CD4-positive, alpha-beta T cell (primary cell): ENCODE data around the gene AIDA. TPM values are rescaled to one million over a fixed set of nuclear protein-coding genes. Genes with fewer than 3 reads are reported as not detected.

Experiments used
- ATAC-seq: fragments of 200-7000 bp; cut with Tn5 transposase; one replicate; pipeline ENCODE4 v1.10.0; 2022; ENCODE audit warnings: mild to moderate bottlenecking; ENCODE audit not compliant: poor library complexity
- CTCF ChIA-PET: fragments of 350-600 bp; sonication (Branson Sonifier 250); formaldehyde crosslinking; loops from one replicate; lab custom pipeline; 2021; ENCODE audit warnings: antibody characterized with exemption, inconsistent platforms; lab: Charles Lee
- POLR2A ChIA-PET: fragments of 350-600 bp; sonication (Branson Sonifier 250); formaldehyde crosslinking; loops from one replicate; lab custom pipeline; 2021; ENCODE audit warnings: antibody characterized with exemption, inconsistent platforms; lab: Charles Lee
- DNase-seq, 14 experiments: peaks; one replicate each; pipeline ENCODE4 v3.0.0-alpha.2; 2013 to 2020; ENCODE audit warnings: mixed read lengths in 2 of 14
- H3K27ac ChIP-seq, 2 donors: one replicate each; pipeline versions ENCODE4 v1.5.1 to v1.7.0; 2013; ENCODE audit warnings: low read length in 2 of 2, low read depth in 1 of 2, mild to moderate bottlenecking in 1 of 2
- H3K27me3 ChIP-seq, 2 experiments: 1 replicate in 1 of 2; 2 replicates in 1 of 2; pipeline versions ENCODE4 v1.6.1 to v1.7.0; 2013; ENCODE audit warnings: low read length in 2 of 2, control low read depth in 1 of 2, mild to moderate bottlenecking in 1 of 2, moderate library complexity in 1 of 2; ENCODE audit not compliant: insufficient read depth in 2 of 2, control insufficient read depth in 1 of 2
- H3K36me3 ChIP-seq: one replicate; pipeline ENCODE4 v1.6.1; 2013; ENCODE audit warnings: low read length, control low read depth; ENCODE audit not compliant: insufficient read depth
- H3K4me1 ChIP-seq: one replicate; pipeline ENCODE4 v1.6.1; 2013; ENCODE audit warnings: low read length, control low read depth; ENCODE audit not compliant: insufficient read depth
- H3K4me3 ChIP-seq: one replicate; pipeline ENCODE4 v1.5.1; 2013; ENCODE audit warnings: mild to moderate bottlenecking, low read length, moderate library complexity
- H3K9me3 ChIP-seq, 2 experiments: 1 replicate in 1 of 2; 2 replicates in 1 of 2; pipeline versions ENCODE4 v1.6.1 to v1.7.0; 2013; ENCODE audit warnings: low read length in 2 of 2, mild to moderate bottlenecking in 2 of 2, control low read depth in 1 of 2, moderate library complexity in 1 of 2; ENCODE audit not compliant: control insufficient read depth in 1 of 2, insufficient read depth in 1 of 2
- H3K27ac Mint-ChIP-seq: one replicate; pipeline ENCODE4 v1.8.0; 2020; ENCODE audit warnings: mixed read lengths
- H3K27me3 Mint-ChIP-seq: one replicate; pipeline ENCODE4 v1.8.0; 2021; ENCODE audit warnings: mixed read lengths
- H3K36me3 Mint-ChIP-seq: one replicate; pipeline ENCODE4 v1.8.0; 2021; ENCODE audit warnings: low read depth, mixed read lengths
- H3K4me1 Mint-ChIP-seq: one replicate; pipeline ENCODE4 v1.8.0; 2021; ENCODE audit warnings: low read depth, mixed read lengths
- H3K4me3 Mint-ChIP-seq: one replicate; pipeline ENCODE4 v1.8.0; 2020; ENCODE audit warnings: mild to moderate bottlenecking, mixed read lengths
- H3K9me3 Mint-ChIP-seq: one replicate; pipeline ENCODE4 v1.8.0; 2020; ENCODE audit warnings: mixed read lengths
- CTCF ChIP-seq: fragments of 200-600 bp; IDR thresholded peaks from one replicate; pipeline ENCODE4 v1.8.0; 2022; ENCODE audit warnings: antibody characterized with exemption, mild to moderate bottlenecking
- intact Hi-C, 2 experiments: fragments of 100-400 bp; cut with DNase I in 1 of 2; cut with micrococcal nuclease in 1 of 2; formaldehyde crosslinking; loops; one replicate each; pipeline versions ENCODE4 v1.15.1 to v1.9.0; 2023 to 2025; cut with DNase I, micrococcal nuclease
- total RNA-seq, 174 experiments: library from RNA in 2 of 174; stranded (reverse) in 2 of 174; gene quantifications; one replicate each; pipeline ENCODE4 v1.2.3 and lab custom pipeline; 2021 to 2026

Gene AIDA
- total RNA-seq, 2 experiments from 2014 or later = 23.6 to 25.1 TPM

GRCh38 chr1:222696741-222697140 lies 15.6 kb downstream of the AIDA start:
- Mint-ChIP-seq H3K36me3 (peaks cover 56% of the 10 kb centered on the region), H3K4me3 (no peak overlapping the region), H3K9me3 (no peaks in the 10 kb centered on the region), H3K27ac (no peak overlapping the region), H3K27me3 (no peaks in the 10 kb centered on the region), H3K4me1 (peaks cover 32% of the 10 kb centered on the region)
- ATAC-seq = no peak
- ChIA-PET POLR2A (interaction anchor here (0.7 to 0.8 kb wide), 2 partner anchors 15 to 484 kb away, joined by 3 read pairs; no protein-coding TSS in a partner anchor), CTCF (no interaction called here)
- no peak for DNase-seq
- TF ChIP-seq CTCF = no peak
- no peaks in the 10 kb centered on the region for H3K9me3 ChIP-seq
- H3K36me3 ChIP-seq = peaks cover 39% of the 10 kb centered on the region
- intact Hi-C loops = no loop called here
- H3K4me3 ChIP-seq = no peak overlapping the region
- H3K4me1 ChIP-seq = no peaks in the 10 kb centered on the region
- no peaks in the 10 kb centered on the region for H3K27me3 ChIP-seq
- no peak overlapping the region for H3K27ac ChIP-seq

GRCh38 chr1:222694927-222695326 lies 17.4 kb downstream of the AIDA start:
- H3K27ac ChIP-seq = no peak overlapping the region
- peaks cover 37% of the 10 kb centered on the region for H3K36me3 ChIP-seq
- ATAC-seq (no peak), DNase-seq (no peak)
- Mint-ChIP-seq H3K27me3 (no peaks in the 10 kb centered on the region), H3K9me3 (no peaks in the 10 kb centered on the region), H3K36me3 (peaks cover 57% of the 10 kb centered on the region), H3K4me3 (no peak overlapping the region), H3K4me1 (peaks cover 37% of the 10 kb centered on the region), H3K27ac (no peak overlapping the region)
- no peaks in the 10 kb centered on the region for H3K9me3 ChIP-seq
- intact Hi-C loops = no loop called here
- H3K4me3 ChIP-seq = no peak overlapping the region
- no peak for TF ChIP-seq CTCF
- POLR2A ChIA-PET = interaction anchor here (1.7 kb wide), 1 partner anchor 16 kb away, joined by 5 read pairs; no protein-coding TSS in a partner anchor
- CTCF ChIA-PET = no interaction called here
- H3K4me1 ChIP-seq = no peaks in the 10 kb centered on the region
- H3K27me3 ChIP-seq = no peaks in the 10 kb centered on the region

- H3K36me3 ChIP-seq = peaks cover 45% of the 10 kb centered on the region
- ChIA-PET CTCF (no interaction called here), POLR2A (no interaction called here)
- no peaks in the 10 kb centered on the region for H3K9me3 Mint-ChIP-seq
- TF ChIP-seq CTCF = no peak
- DNase-seq (no peak), ATAC-seq (no peak)
- H3K27ac ChIP-seq = no peak overlapping the region
- peaks cover 67% of the 10 kb centered on the region for H3K36me3 Mint-ChIP-seq
- H3K27me3 Mint-ChIP-seq = no peaks in the 10 kb centered on the region
- H3K4me1 Mint-ChIP-seq = peaks cover 25% of the 10 kb centered on the region
- H3K27ac Mint-ChIP-seq = no peak overlapping the region
- H3K9me3 ChIP-seq = no peaks in the 10 kb centered on the region
- no peaks in the 10 kb centered on the region for H3K4me1 ChIP-seq
- intact Hi-C loops = no loop called here
- no peak overlapping the region for H3K4me3 ChIP-seq
- no peaks in the 10 kb centered on the region for H3K27me3 ChIP-seq
- H3K4me3 Mint-ChIP-seq = no peak overlapping the region
These were observed 21.3 kb downstream of the AIDA start for GRCh38 chr1:222691016-222691415.
